K562 (cell line): ENCODE measurements around the gene TEX22.

Experiments used
- POLR2A ChIP-seq: fragments of 450-650 bp; conservative IDR thresholded peaks from 2 replicates; pipeline ENCODE4 v1.6.1; 2016
- YY1 ChIP-seq, 3 experiments: IDR thresholded peaks; 2 replicates each; pipeline ENCODE4 v1.6.1; 2011; ENCODE audit warnings: low read length in 2 of 3, mild to moderate bottlenecking in 2 of 3, moderate library complexity in 2 of 3, borderline replicate concordance in 1 of 3, control low read depth in 1 of 3, low read depth in 1 of 3; ENCODE audit not compliant: insufficient read depth in 3 of 3, insufficient replicate concordance in 2 of 3, control insufficient read depth in 1 of 3, insufficient read length in 1 of 3; ENCODE audit errors: extremely low read depth in 1 of 3
- TF ChIP-seq, protein P1 (sequence below), 3 experiments: IDR thresholded peaks in 2 of 3; conservative IDR thresholded peaks in 1 of 3; 2 replicates each; pipeline ENCODE4 v1.5.1; 2011 to 2012; ENCODE audit warnings: low read length in 3 of 3, mild to moderate bottlenecking in 3 of 3, control low read depth in 2 of 3, improper control_type of control experiment in 1 of 3, inconsistent platforms in 1 of 3, low read depth in 1 of 3, mixed read lengths in 1 of 3, moderate library complexity in 1 of 3; ENCODE audit not compliant: insufficient read depth in 2 of 3

DNA sequence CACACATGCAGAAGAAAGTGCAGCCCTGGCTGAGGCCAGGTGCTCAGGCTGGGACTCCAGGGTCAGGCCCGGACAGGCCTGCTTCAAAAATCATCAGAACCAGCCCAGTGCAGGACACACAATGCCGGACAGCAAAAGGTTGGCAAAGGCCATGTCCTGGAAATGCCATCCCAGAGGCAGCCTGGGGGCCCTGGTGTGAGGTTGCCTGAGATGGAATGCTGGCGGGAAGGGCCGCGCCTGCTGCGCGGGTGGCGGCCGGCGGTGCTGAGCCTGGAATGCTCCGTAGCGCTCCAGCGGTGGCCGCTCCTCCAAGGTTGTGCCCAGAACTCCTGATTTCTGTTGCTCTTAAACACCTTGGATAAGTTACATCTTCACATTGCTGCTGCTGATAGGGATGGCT, 54.6 kb downstream of the TEX22 start:
- no peak for TF ChIP-seq YY1 (IDR thresholded peaks at IDR 0.05; ENCODE audit: borderline replicate concordance in 1 of 3, control insufficient read depth in 1 of 3, extremely low read depth in 1 of 3, insufficient read depth in 3 of 3, insufficient read length in 1 of 3, insufficient replicate concordance in 2 of 3, low read depth in 1 of 3, low read length in 2 of 3)
- TF ChIP-seq, protein P1, sequence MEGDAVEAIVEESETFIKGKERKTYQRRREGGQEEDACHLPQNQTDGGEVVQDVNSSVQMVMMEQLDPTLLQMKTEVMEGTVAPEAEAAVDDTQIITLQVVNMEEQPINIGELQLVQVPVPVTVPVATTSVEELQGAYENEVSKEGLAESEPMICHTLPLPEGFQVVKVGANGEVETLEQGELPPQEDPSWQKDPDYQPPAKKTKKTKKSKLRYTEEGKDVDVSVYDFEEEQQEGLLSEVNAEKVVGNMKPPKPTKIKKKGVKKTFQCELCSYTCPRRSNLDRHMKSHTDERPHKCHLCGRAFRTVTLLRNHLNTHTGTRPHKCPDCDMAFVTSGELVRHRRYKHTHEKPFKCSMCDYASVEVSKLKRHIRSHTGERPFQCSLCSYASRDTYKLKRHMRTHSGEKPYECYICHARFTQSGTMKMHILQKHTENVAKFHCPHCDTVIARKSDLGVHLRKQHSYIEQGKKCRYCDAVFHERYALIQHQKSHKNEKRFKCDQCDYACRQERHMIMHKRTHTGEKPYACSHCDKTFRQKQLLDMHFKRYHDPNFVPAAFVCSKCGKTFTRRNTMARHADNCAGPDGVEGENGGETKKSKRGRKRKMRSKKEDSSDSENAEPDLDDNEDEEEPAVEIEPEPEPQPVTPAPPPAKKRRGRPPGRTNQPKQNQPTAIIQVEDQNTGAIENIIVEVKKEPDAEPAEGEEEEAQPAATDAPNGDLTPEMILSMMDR (IDR thresholded peaks at IDR 0.05 in 2 of 3, conservative IDR thresholded peaks at IDR 0.05 in 1 of 3; ENCODE audit: insufficient read depth in 2 of 3, low read depth in 1 of 3, low read length in 3 of 3): no peak
- TF ChIP-seq POLR2A: no peak
